Keratinocyte (primary cell): ENCODE measurements around the gene SDK1.
"Not testable (repeated sequence)": the region's sequence is repeated elsewhere in the genome, so short reads cannot be mapped to it uniquely, and the experiment has no call there.

ENCODE experiments used
- EZH2 ChIP-seq: IDR thresholded peaks from one replicate; pipeline ENCODE4 v1.6.1; 2012; ENCODE audit warnings: inconsistent platforms, mild to moderate bottlenecking, low read length, moderate library complexity
- TF ChIP-seq, protein P1 (sequence below), 3 experiments: IDR thresholded peaks in 1 of 3; conservative IDR thresholded peaks in 1 of 3; optimal IDR thresholded peaks in 1 of 3; 2 replicates in 2 of 3; 3 replicates in 1 of 3; pipeline versions ENCODE3 to v1.5.1; 2011; ENCODE audit warnings: low read length in 3 of 3, mild to moderate bottlenecking in 3 of 3, moderate library complexity in 2 of 3, control low read depth in 1 of 3, inconsistent platforms in 1 of 3; ENCODE audit not compliant: insufficient read depth in 2 of 3; ENCODE audit errors: extremely low read depth in 1 of 3

GRCh38 chr7:4260116-4260515 is 959.1 kb downstream of the SDK1 start:
- TF ChIP-seq, protein P1, sequence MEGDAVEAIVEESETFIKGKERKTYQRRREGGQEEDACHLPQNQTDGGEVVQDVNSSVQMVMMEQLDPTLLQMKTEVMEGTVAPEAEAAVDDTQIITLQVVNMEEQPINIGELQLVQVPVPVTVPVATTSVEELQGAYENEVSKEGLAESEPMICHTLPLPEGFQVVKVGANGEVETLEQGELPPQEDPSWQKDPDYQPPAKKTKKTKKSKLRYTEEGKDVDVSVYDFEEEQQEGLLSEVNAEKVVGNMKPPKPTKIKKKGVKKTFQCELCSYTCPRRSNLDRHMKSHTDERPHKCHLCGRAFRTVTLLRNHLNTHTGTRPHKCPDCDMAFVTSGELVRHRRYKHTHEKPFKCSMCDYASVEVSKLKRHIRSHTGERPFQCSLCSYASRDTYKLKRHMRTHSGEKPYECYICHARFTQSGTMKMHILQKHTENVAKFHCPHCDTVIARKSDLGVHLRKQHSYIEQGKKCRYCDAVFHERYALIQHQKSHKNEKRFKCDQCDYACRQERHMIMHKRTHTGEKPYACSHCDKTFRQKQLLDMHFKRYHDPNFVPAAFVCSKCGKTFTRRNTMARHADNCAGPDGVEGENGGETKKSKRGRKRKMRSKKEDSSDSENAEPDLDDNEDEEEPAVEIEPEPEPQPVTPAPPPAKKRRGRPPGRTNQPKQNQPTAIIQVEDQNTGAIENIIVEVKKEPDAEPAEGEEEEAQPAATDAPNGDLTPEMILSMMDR (optimal IDR thresholded peaks at IDR 0.05 in 1 of 3, IDR thresholded peaks at IDR 0.05 in 1 of 3, conservative IDR thresholded peaks at IDR 0.05 in 1 of 3; ENCODE audit: extremely low read depth in 1 of 3, insufficient read depth in 2 of 3, low read length in 3 of 3) = not testable (repeated sequence)
- not testable (repeated sequence) for TF ChIP-seq EZH2
